GM12878 (cell line): ENCODE data around the gene MBNL1. TPM values are rescaled to one million over a fixed set of nuclear protein-coding genes. Genes with fewer than 3 reads are reported as not detected.

Experiments
- BHLHE40 ChIP-seq, 2 experiments: fragments of 450-650 bp in 1 of 2; IDR thresholded peaks; 2 replicates each; pipeline ENCODE4 v1.6.1; 2011 to 2017; ENCODE audit warnings: low read depth in 2 of 2, borderline replicate concordance in 1 of 2, improper control_type of control experiment in 1 of 2, low read length in 1 of 2, mild to moderate bottlenecking in 1 of 2
- BMI1 ChIP-seq: fragments of 450-650 bp; IDR thresholded peaks from 2 replicates; pipeline ENCODE4 v1.6.1; 2016; ENCODE audit warnings: mild to moderate bottlenecking, moderate library complexity, borderline replicate concordance
- FOXK2 ChIP-seq: fragments of 450-650 bp; IDR thresholded peaks from 2 replicates; pipeline ENCODE4 v1.6.1; 2017; ENCODE audit warnings: mild to moderate bottlenecking, moderate library complexity
- HDGF ChIP-seq: fragments of 450-650 bp; IDR thresholded peaks from 2 replicates; pipeline ENCODE4 v1.6.1; 2016; ENCODE audit warnings: antibody characterized with exemption
- JUNB ChIP-seq: IDR thresholded peaks from 2 replicates; pipeline ENCODE4 v1.6.1; 2016; ENCODE audit warnings: antibody characterized with exemption, mild to moderate bottlenecking
- MAX ChIP-seq: IDR thresholded peaks from 2 replicates; pipeline ENCODE4 v1.6.1; 2012; ENCODE audit warnings: low read depth, low read length, improper control_type of control experiment
- MYB ChIP-seq: fragments of 150-350 bp; IDR thresholded peaks from 2 replicates; pipeline ENCODE4 v1.6.1; 2014; ENCODE audit warnings: mild to moderate bottlenecking, low read depth, low read length, borderline replicate concordance
- PAX8 ChIP-seq: fragments of 450-650 bp; IDR thresholded peaks from 2 replicates; pipeline ENCODE4 v1.6.1; 2017; ENCODE audit warnings: mild to moderate bottlenecking, moderate library complexity
- RAD21 ChIP-seq: IDR thresholded peaks from 2 replicates; pipeline ENCODE4 v1.6.1; 2011; ENCODE audit warnings: mild to moderate bottlenecking, low read depth, low read length, moderate library complexity; ENCODE audit not compliant: insufficient read depth
- SMARCA5 ChIP-seq: fragments of 450-650 bp; IDR thresholded peaks from 2 replicates; pipeline ENCODE4 v1.6.1; 2017; ENCODE audit warnings: mild to moderate bottlenecking
- STAT1 ChIP-seq: fragments of 450-650 bp; conservative IDR thresholded peaks from 2 replicates; pipeline ENCODE4 v1.6.1; 2014; ENCODE audit warnings: antibody characterized with exemption, mild to moderate bottlenecking
- TCF7 ChIP-seq: IDR thresholded peaks from 2 replicates; pipeline ENCODE4 v1.6.1; 2014; ENCODE audit warnings: antibody characterized with exemption, borderline replicate concordance
- ZBTB11 ChIP-seq: fragments of 450-650 bp; formaldehyde crosslinking; IDR thresholded peaks from 2 replicates; pipeline ENCODE4 v1.5.0; 2022; ENCODE audit warnings: mild to moderate bottlenecking, missing genetic modification characterization
- ZNF592 ChIP-seq: fragments of 450-650 bp; IDR thresholded peaks from 2 replicates; pipeline ENCODE4 v1.6.1; 2017; ENCODE audit warnings: mild to moderate bottlenecking, moderate library complexity
- polyA plus RNA-seq, 11 experiments: library from polyadenylated mRNA; depleted of rRNA in 4 of 11; unstranded in 6 of 11; stranded (reverse) in 5 of 11; fragments of >200 nt; fragmentation: Nextera tagmentation in 4 of 11; fragmentation: Illumina TruSeq in 1 of 11; extraction: Ambion mirVana in 4 of 11; extraction: Trizol in 1 of 11; gene quantifications; 1 replicate in 1 of 11; 2 replicates in 10 of 11; pipeline versions ENCODE4 v1.2.1 to v1.2.3, GENCODE V29; 2011 to 2016; ENCODE audit warnings: inconsistent platforms in 2 of 11, missing spikeins in 2 of 11, low read depth in 1 of 11
- total RNA-seq, 4 experiments: library from RNA; depleted of rRNA in 3 of 4; stranded (reverse); fragments of >200 nt in 3 of 4; fragmentation: Illumina TruSeq in 1 of 4; extraction: Trizol in 1 of 4; gene quantifications; 2 replicates each; pipeline versions ENCODE4 v1.2.1 to v1.2.3, GENCODE V29; 2013 to 2021
- TF ChIP-seq, protein P1 (sequence below): fragments of 450-650 bp; IDR thresholded peaks from 2 replicates; pipeline ENCODE4 v1.6.1; 2018; ENCODE audit warnings: borderline replicate concordance, mild to moderate bottlenecking; ENCODE audit not compliant: partially characterized antibody
- TF ChIP-seq, protein P2 (sequence below): fragments of 450-650 bp; IDR thresholded peaks from 2 replicates; pipeline ENCODE4 v1.6.1; 2017; ENCODE audit warnings: mild to moderate bottlenecking, moderate library complexity

Gene MBNL1
- total and polyA plus RNA-seq, 10 of the 15 experiments (the other 5 are each of a cell fraction or from before 2014, with no cell fraction given) = 59.6 to 337 (median 143) TPM

- TF ChIP-seq ZNF592 (no peak), HDGF (no peak), PAX8 (no peak), ZBTB11 (no peak), RAD21 (no peak), STAT1 (no peak), MYB (no peak), TCF7 (peak; percentile 21; the same call in 1 of the 2 replicates), BHLHE40 (IDR thresholded peaks at IDR 0.05; ENCODE audit: borderline replicate concordance in 1 of 2, low read depth in 2 of 2, low read length in 1 of 2) (peak; percentile 35 to 51; a peak in 1 of 4 replicates), BMI1 (peak; percentile 49; the same call in 1 of the 2 replicates), JUNB (peak; percentile 53), MAX (no peak), SMARCA5 (no peak), FOXK2 (no peak)
- TF ChIP-seq, protein P1, sequence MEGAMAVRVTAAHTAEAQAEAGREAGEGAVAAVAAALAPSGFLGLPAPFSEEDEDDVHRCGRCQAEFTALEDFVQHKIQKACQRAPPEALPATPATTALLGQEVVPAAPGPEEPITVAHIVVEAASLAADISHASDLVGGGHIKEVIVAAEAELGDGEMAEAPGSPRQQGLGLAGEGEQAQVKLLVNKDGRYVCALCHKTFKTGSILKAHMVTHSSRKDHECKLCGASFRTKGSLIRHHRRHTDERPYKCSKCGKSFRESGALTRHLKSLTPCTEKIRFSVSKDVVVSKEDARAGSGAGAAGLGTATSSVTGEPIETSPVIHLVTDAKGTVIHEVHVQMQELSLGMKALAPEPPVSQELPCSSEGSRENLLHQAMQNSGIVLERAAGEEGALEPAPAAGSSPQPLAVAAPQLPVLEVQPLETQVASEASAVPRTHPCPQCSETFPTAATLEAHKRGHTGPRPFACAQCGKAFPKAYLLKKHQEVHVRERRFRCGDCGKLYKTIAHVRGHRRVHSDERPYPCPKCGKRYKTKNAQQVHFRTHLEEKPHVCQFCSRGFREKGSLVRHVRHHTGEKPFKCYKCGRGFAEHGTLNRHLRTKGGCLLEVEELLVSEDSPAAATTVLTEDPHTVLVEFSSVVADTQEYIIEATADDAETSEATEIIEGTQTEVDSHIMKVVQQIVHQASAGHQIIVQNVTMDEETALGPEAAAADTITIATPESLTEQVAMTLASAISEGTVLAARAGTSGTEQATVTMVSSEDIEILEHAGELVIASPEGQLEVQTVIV = no peak
- TF ChIP-seq, protein P2, sequence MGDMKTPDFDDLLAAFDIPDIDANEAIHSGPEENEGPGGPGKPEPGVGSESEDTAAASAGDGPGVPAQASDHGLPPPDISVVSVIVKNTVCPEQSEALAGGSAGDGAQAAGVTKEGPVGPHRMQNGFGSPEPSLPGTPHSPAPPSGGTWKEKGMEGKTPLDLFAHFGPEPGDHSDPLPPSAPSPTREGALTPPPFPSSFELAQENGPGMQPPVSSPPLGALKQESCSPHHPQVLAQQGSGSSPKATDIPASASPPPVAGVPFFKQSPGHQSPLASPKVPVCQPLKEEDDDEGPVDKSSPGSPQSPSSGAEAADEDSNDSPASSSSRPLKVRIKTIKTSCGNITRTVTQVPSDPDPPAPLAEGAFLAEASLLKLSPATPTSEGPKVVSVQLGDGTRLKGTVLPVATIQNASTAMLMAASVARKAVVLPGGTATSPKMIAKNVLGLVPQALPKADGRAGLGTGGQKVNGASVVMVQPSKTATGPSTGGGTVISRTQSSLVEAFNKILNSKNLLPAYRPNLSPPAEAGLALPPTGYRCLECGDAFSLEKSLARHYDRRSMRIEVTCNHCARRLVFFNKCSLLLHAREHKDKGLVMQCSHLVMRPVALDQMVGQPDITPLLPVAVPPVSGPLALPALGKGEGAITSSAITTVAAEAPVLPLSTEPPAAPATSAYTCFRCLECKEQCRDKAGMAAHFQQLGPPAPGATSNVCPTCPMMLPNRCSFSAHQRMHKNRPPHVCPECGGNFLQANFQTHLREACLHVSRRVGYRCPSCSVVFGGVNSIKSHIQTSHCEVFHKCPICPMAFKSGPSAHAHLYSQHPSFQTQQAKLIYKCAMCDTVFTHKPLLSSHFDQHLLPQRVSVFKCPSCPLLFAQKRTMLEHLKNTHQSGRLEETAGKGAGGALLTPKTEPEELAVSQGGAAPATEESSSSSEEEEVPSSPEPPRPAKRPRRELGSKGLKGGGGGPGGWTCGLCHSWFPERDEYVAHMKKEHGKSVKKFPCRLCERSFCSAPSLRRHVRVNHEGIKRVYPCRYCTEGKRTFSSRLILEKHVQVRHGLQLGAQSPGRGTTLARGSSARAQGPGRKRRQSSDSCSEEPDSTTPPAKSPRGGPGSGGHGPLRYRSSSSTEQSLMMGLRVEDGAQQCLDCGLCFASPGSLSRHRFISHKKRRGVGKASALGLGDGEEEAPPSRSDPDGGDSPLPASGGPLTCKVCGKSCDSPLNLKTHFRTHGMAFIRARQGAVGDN = peak; percentile 31; the same call in 1 of the 2 replicates
Observed at GRCh38 chr3:152257563-152258035, 11.1 kb upstream of the MBNL1 start (continued).
